ENCODE measurements around the gene APP. TPM values are rescaled to one million over a fixed set of nuclear protein-coding genes. Genes with fewer than 3 reads are reported as not detected.

The APP gene
- total RNA-seq, 1 experiment from 2014 or later, result 266 TPM

GRCh38 chr21:25895565-25896205, 274.9 kb downstream of the APP start:
- CTCF ChIA-PET, result no interaction called here

GRCh38 chr21:25893191-25893590, 277.4 kb downstream of the APP start:
- no peak for TF ChIP-seq EZH2phosphoT487 (IDR thresholded peaks at IDR 0.05; ENCODE audit: borderline replicate concordance, low read length)
- no peak for TF ChIP-seq EZH2 (IDR thresholded peaks at IDR 0.05; ENCODE audit: low read length, unreplicated experiment)
- TF ChIP-seq CTCF (conservative IDR thresholded peaks at IDR 0.05; ENCODE audit: low read depth, low read length), result no peak
- Histone ChIP-seq H3K27me3 (ENCODE audit: low read length) (no peaks in the 10 kb centered on the region), H4K20me1 (ENCODE audit: low read length) (no peaks in the 10 kb centered on the region), H3K4me1 (ENCODE audit: insufficient read depth, low read length) (no peaks in the 10 kb centered on the region), H3K4me2 (ENCODE audit: low read length) (no peak overlapping the region), H3F3A (ENCODE audit: low read length, unreplicated experiment) (no peaks in the 10 kb centered on the region), H3K9me2 (replicated peaks; ENCODE audit: low read length) (no peaks in the 10 kb centered on the region), H3K36me3 (ENCODE audit: low read depth, low read length) (peaks cover 48% of the 10 kb centered on the region), H3K79me2 (ENCODE audit: low read length) (no peaks in the 10 kb centered on the region), H3K4me3 (ENCODE audit: low read length) (no peak overlapping the region), H3K9ac (ENCODE audit: low read length) (no peak overlapping the region), H2AFZ (ENCODE audit: low read length) (no peak overlapping the region), H3K27ac (ENCODE audit: low read length) (no peak overlapping the region), H3K9me3 (ENCODE audit: low read length) (no peaks in the 10 kb centered on the region)
- ChIA-PET CTCF (no interaction called here), POLR2A (ENCODE audit: unreplicated experiment) (interaction anchor here (1.0 kb wide), 1 partner anchor 294 kb away, joined by 4 read pairs; no protein-coding TSS in a partner anchor)
- DNase-seq (no peak), ATAC-seq (no peak)
- no TSS peak for BruUV-seq (replicated peaks)
- intact Hi-C loops (cut with micrococcal nuclease), result no loop called here

More at GRCh38 chr21:25895565-25896205, 274.9 kb downstream of the APP start:
- no peak overlapping the region for H3K9ac ChIP-seq (ENCODE audit: low read length)
- no peaks in the 10 kb centered on the region for H3F3A ChIP-seq (ENCODE audit: low read length, unreplicated experiment)
- no peaks in the 10 kb centered on the region for H3K9me3 ChIP-seq (ENCODE audit: low read length)
- H3K4me3 ChIP-seq (ENCODE audit: low read length), result no peak overlapping the region
- no peaks in the 10 kb centered on the region for H3K27me3 ChIP-seq (ENCODE audit: low read length)
- BruUV-seq (replicated peaks), result TSS peak; percentile 4
- no peak overlapping the region for H3K4me2 ChIP-seq (ENCODE audit: low read length)
- H3K79me2 ChIP-seq (ENCODE audit: low read length), result no peaks in the 10 kb centered on the region
- H3K27ac ChIP-seq (ENCODE audit: low read length), result no peak overlapping the region
- H3K36me3 ChIP-seq (ENCODE audit: low read depth, low read length), result peaks cover 41% of the 10 kb centered on the region
- intact Hi-C loops (cut with micrococcal nuclease), result loop anchor here (5.0 kb wide), 3 partner anchors 72 to 822 kb away; no protein-coding TSS in a partner anchor
- no peaks in the 10 kb centered on the region for H4K20me1 ChIP-seq (ENCODE audit: low read length)
- no peaks in the 10 kb centered on the region for H3K9me2 ChIP-seq (replicated peaks; ENCODE audit: low read length)
- no peak overlapping the region for H2AFZ ChIP-seq (ENCODE audit: low read length)
- ATAC-seq (peak; percentile 57; the same call in 1 of the 2 replicates), DNase-seq (peak; percentile 53)
- POLR2A ChIA-PET (ENCODE audit: unreplicated experiment), result no interaction called here
- TF ChIP-seq EZH2 (IDR thresholded peaks at IDR 0.05; ENCODE audit: low read length, unreplicated experiment) (no peak), CTCF (conservative IDR thresholded peaks at IDR 0.05; ENCODE audit: low read depth, low read length) (peak; percentile 80), EZH2phosphoT487 (IDR thresholded peaks at IDR 0.05; ENCODE audit: borderline replicate concordance, low read length) (no peak)
- H3K4me1 ChIP-seq (ENCODE audit: insufficient read depth, low read length), result no peaks in the 10 kb centered on the region

GRCh38 chr21:25891596-25891995, 279.0 kb downstream of the APP start:
- Histone ChIP-seq H3K9me2 (replicated peaks; ENCODE audit: low read length) (no peaks in the 10 kb centered on the region), H3K9me3 (ENCODE audit: low read length) (no peaks in the 10 kb centered on the region), H3K27me3 (ENCODE audit: low read length) (no peaks in the 10 kb centered on the region), H3K9ac (ENCODE audit: low read length) (no peak overlapping the region), H3K4me2 (ENCODE audit: low read length) (no peak overlapping the region), H3F3A (ENCODE audit: low read length, unreplicated experiment) (no peaks in the 10 kb centered on the region), H3K36me3 (ENCODE audit: low read depth, low read length) (peaks cover 50% of the 10 kb centered on the region), H3K79me2 (ENCODE audit: low read length) (no peaks in the 10 kb centered on the region), H4K20me1 (ENCODE audit: low read length) (no peaks in the 10 kb centered on the region), H2AFZ (ENCODE audit: low read length) (no peak overlapping the region), H3K4me1 (ENCODE audit: insufficient read depth, low read length) (peaks cover 2% of the 10 kb centered on the region; the same call in 1 of the 2 replicates), H3K27ac (ENCODE audit: low read length) (no peak overlapping the region), H3K4me3 (ENCODE audit: low read length) (no peak overlapping the region)
- ChIA-PET CTCF (no interaction called here), POLR2A (ENCODE audit: unreplicated experiment) (no interaction called here)
- no TSS peak for BruUV-seq (replicated peaks)
- ATAC-seq (no peak), DNase-seq (no peak)
- TF ChIP-seq EZH2 (IDR thresholded peaks at IDR 0.05; ENCODE audit: low read length, unreplicated experiment) (no peak), EZH2phosphoT487 (IDR thresholded peaks at IDR 0.05; ENCODE audit: borderline replicate concordance, low read length) (no peak), CTCF (conservative IDR thresholded peaks at IDR 0.05; ENCODE audit: low read depth, low read length) (no peak)
- intact Hi-C loops (cut with micrococcal nuclease), result no loop called here

Data from PC-3 (cell line).